HG02973 (cell line): ENCODE data around the gene CLRN3.
A peak's percentile ranks its signal among the peaks of the same experiment; 100 is the strongest.

ENCODE experiments used
- ATAC-seq: cut with Tn5 transposase; IDR thresholded peaks from one replicate; pipeline ENCODE4 v1.9.1; 2021; ENCODE audit warnings: moderate library complexity; ENCODE audit not compliant: unreplicated experiment

The CLRN3 gene

GRCh38 chr10:127919418-127920271 lies 26.9 kb upstream of the CLRN3 start:
- no peak for ATAC-seq

DNA sequence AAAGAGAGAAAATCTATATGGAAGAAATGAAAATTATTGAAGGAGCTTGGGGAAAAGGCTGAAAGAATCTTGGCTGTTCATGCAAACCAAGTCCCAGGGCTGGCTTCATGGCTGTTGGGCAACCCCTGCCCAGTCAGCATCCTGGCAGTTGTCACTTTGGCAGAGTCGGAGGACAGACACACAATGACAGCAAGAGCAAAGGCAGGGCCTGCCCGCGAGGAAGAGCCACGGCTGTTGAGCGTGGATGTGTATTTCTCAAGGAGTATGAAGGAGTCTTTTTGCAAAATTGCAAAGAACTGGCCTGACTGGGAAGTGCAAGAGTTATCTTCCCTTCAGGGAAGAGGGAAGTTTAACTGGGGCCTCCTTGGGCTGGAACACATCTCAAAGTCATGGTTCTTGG lies 25.8 kb upstream of the CLRN3 start:
- ATAC-seq = no peak

DNA sequence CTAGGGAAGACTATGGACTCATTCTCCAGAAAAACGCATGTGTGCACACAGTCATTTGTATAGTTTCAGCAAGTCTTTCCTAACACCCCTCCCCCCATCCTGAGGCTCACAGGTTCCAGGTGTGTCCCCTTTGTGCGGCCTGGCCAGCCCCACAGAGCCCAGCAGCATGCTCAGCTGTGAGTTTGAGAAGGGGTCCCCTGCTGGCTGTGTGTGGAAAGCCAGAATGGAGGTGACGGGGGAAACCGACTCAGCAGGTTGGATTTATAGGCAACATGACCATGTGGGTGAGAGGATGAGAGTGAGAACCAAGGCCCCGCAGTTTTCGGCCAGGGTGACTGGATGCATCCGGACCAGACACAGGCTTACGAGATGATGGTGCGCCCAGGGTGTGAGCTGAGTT lies 24.1 kb upstream of the CLRN3 start:
- no peak for ATAC-seq

GRCh38 chr10:127915324-127915723 lies 22.6 kb upstream of the CLRN3 start:
- no peak for ATAC-seq

DNA sequence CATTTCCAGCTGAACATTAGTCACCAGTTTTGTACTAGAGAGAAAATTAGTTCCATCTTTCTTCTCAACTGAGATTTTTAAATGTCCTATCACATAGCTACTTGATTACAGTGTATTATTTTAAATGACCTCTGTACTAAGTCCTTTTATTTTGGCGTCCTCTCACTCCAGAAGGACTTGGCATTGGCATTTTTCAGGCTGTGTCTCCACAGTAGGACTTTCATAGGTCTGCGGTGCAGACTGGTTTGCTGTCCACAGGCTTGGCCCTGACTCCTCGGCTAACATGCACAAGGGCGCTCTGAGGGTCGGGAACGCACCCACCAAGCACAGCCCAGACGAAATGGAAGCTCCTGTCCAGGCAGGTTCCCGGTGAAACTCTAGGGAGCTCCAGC lies 20.6 kb upstream of the CLRN3 start:
- no peak for ATAC-seq

GRCh38 chr10:127912607-127913367 lies 20.0 kb upstream of the CLRN3 start:
- ATAC-seq = no peak

GRCh38 chr10:127911867-127912257 lies 19.1 kb upstream of the CLRN3 start:
- no peak for ATAC-seq

DNA sequence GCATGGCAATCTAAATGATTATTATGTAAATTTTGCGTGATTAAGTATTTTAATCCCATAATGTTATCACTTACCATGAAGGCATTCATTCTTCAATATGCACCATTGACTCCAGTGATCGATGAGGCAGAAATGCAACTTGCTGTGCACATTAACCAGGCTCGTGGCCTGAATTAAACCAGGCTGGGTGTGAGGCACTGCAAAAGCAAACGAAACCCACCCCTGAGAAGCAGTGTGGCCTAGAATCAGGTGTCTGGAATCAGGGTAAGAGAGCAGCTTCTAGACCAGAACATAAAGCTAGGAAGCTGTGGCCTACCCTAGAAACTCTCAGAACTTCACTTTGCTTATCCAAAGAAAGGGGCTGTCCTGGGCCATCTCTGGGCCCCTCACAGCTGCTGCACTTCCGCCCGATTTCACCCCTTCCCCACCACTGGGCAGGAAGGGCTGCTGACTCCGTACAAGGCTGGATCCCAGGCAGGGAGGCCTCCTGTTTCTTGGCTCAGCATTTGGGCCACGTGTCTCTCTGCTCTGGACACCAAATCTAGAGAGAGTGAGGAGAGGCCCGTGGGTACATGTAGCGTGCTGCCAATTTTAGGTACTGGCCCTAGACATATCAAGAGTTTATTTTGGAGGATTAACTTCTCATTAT lies 18.6 kb upstream of the CLRN3 start:
- no peak for ATAC-seq

- ATAC-seq = no peak
Measured at GRCh38 chr10:127910464-127910770, 17.7 kb upstream of the CLRN3 start.

DNA sequence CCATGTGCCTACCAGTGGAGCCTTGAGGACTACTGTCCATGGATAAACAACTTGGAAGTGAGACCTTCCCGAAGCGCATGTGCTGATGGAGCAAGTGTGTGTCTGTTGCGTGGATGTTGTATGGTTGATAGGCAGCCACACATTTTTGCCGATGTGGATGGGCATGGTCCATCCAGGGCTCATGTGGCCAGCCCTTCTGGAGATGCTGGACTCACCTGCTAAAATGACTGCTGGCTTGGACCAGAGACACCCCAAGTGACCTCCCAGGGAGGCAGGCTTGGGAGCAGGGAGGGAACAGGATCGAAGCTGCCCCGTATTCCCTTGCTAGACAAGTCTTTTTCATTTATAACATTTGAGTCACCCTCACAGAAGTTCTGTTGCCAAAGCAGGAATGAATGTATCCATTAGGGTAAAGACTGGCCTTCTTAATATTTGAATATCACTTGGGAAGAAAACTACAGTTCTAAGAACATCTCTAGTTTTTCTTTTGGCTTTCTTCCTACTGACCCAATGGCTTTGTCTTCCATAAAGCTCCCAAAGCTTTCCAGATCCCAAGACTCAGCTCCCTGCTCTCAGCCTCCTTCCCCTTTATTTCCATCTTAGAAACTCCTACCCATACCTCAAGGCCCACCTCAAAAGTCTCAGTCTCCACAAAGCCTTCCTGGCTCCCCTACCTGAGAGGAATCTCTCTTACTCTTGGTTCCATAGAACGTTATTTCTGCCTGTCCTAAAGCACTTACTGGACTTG lies 17.1 kb upstream of the CLRN3 start:
- ATAC-seq = no peak

DNA sequence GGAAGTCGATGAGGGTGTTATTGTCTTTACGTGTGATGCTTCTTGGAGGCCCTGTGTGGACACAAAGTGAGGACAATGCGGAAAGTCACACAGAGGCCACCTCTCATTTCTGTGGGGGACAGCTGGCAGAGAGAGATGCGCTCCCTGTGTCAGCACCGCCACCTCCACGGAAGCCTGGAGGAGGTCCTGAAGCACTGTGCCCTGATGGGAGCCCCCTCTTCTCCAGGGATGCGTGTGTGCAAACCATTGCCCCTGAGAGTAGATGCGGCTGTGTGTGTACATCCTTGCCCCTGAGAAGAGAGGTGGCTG lies 16.2 kb upstream of the CLRN3 start:
- no peak for ATAC-seq

GRCh38 chr10:127908106-127908958 lies 15.6 kb upstream of the CLRN3 start:
- ATAC-seq = no peak

GRCh38 chr10:127907411-127908105 lies 14.8 kb upstream of the CLRN3 start:
- no peak for ATAC-seq

DNA sequence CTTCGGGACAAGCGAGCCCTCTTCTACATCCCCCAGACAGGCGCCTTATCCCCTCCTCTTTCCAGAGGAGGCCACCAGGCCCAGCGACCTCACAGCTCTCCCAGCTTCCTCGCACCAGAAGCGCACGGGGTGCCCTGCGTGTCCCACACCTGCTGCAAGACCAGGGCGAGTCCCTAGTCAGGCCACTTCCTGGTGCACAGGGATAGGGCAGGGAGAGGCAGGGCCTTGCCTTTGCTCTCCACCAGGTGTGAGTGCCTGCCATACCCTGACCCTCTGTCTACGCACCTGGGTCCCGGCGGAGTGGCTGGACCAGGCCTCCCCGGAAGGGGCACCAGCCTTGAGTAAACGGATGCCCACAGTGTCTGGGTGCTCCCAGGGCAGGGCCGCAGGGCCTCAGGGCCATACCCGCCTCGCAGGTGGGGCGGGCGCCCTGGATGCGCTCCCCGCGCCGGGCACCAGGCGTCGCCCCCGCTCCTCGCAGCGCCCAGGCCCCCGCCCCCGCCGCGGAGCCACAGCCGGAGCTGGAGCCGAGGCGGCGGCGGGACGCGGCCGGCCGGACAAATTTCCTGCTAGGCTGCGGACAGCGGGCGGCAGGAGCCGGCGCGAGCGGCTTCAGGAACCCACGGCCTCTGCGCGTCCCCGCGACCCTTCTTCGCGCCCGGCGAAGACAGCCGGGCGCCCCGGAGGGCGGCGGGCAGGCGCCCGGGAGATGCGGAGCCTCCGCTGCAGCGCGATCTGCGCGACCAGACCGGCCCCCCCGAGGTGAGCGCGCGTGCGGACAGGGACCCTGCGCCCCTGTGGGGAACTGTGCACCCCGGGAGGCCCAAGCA lies 14.0 kb upstream of the CLRN3 start, which contains the start of gene PTPRE:
TSS of gene PTPRE (plus strand) at position 556 of the 830 bp plus-strand sequence. CDS start 133,779 bp downstream, outside the sequence.
- ATAC-seq = peak; percentile 93

- no peak for ATAC-seq
Measured at GRCh38 chr10:127905848-127906261, 13.1 kb upstream of the CLRN3 start.

GRCh38 chr10:127905001-127905847 lies 12.5 kb upstream of the CLRN3 start:
- no peak for ATAC-seq

GRCh38 chr10:127904311-127905000 lies 11.7 kb upstream of the CLRN3 start:
- ATAC-seq = no peak
